Activated naive CD8-positive, alpha-beta T cell (primary cell): ENCODE results near the gene TTN.

ENCODE experiments used
- H3K27ac Mint-ChIP-seq: one replicate; pipeline ENCODE4 v1.8.0; 2021; ENCODE audit warnings: mixed read lengths
- H3K27me3 Mint-ChIP-seq: one replicate; pipeline ENCODE4 v1.8.0; 2021; ENCODE audit warnings: mixed read lengths
- H3K36me3 Mint-ChIP-seq: one replicate; pipeline ENCODE4 v1.8.0; 2021; ENCODE audit warnings: mixed read lengths
- H3K4me1 Mint-ChIP-seq: one replicate; pipeline ENCODE4 v1.8.0; 2021; ENCODE audit warnings: low read depth, mixed read lengths
- H3K4me3 Mint-ChIP-seq: one replicate; pipeline ENCODE4 v1.8.0; 2021; ENCODE audit warnings: mild to moderate bottlenecking, mixed read lengths
- H3K9me3 Mint-ChIP-seq: one replicate; pipeline ENCODE4 v1.8.0; 2021; ENCODE audit warnings: low read depth, mixed read lengths

TTN gene

DNA sequence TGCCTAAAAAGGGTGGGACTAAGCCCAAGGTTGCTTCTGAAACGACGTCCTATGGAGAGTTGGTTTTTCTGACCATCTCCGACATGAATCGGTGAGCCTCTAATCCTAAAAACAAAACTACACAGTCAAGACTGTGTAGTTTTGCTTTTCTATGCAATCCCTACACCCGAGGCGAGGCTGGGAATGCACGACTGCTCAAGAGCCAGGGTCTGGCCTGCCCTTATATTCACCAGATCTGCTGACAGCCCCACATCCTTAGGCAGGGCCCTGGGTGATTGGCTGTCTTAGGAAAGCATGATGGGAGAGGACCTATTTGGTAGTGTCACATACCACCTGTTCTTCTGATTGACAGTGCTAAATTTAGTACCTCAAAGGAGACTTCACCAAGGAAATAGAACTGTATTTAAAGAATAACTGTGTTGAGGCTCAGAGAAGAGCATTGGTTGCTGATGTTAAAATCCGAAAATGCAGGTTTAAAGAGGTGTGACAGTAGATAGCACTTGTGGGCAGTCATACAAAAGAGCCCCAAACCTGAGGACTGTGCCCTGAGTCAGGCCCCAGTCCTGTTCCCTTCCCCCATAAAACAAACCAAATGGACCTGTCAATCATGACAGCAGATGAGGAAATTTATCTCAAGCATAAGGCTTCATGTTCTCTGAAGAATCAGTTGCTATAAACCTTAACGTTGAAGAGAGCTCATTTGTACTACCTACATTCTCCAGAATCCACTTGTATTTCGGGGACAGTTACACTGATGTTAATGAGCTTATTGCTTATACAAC is at the start of gene TTN:
TTN (minus strand) TSS at position 197 of the 782 bp plus-strand sequence. CDS start 2,781 bp downstream, outside the sequence.
- no peak within 1 kb of the TSS for H3K4me3 Mint-ChIP-seq
- no peak within 1 kb of the TSS for H3K27ac Mint-ChIP-seq
- H3K27me3 Mint-ChIP-seq, result no peaks in the 10 kb centered on the region
- peaks cover 11% of the 10 kb centered on the region for H3K36me3 Mint-ChIP-seq
- no peaks in the 10 kb centered on the region for H3K4me1 Mint-ChIP-seq
- H3K9me3 Mint-ChIP-seq, result no peaks in the 10 kb centered on the region

DNA sequence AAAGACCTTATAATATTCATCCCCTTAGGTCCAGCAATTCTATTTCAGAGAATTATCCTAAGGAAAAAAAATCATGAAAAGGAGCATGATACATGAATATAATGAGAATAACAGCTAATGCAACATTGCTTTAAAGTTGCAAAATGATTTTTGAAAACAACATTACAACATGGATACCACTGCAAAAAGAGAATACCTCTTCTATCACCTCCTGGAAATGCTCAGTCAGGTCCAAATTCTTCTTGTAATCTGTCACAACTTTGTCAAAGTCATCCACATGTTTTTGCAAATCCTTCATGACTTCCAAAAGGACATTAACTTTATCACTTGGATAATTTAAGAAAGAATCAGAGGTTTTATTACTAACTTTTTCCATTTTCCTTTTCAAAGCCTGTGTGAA is 47.9 kb upstream of the TTN start:
- Mint-ChIP-seq H3K4me3 (no peak overlapping the region), H3K36me3 (peaks cover 22% of the 10 kb centered on the region), H3K9me3 (no peaks in the 10 kb centered on the region), H3K4me1 (no peaks in the 10 kb centered on the region), H3K27ac (no peak overlapping the region), H3K27me3 (no peaks in the 10 kb centered on the region)

GRCh38 chr2:178848335-178848734 is 41.1 kb upstream of the TTN start:
- Mint-ChIP-seq H3K4me1 (no peaks in the 10 kb centered on the region), H3K36me3 (peaks cover 44% of the 10 kb centered on the region), H3K9me3 (no peaks in the 10 kb centered on the region)

DNA sequence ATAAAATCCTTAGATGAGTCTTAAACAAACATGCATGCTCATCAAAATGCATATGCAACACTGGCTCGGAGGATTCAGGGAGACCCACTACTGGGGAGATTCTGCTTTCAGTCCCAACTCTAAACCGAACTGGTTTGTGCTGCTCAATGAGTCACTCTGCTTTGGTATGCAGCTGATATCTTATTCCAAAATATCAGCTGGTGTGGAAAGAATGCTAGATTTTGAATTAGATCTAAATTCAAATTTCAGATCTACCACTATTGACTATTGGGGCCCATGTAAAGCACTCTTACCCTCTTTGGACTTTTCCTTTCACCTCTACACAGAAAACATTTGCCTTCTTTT is 39.2 kb upstream of the TTN start:
- Mint-ChIP-seq H3K9me3 (no peaks in the 10 kb centered on the region), H3K36me3 (peaks cover 32% of the 10 kb centered on the region), H3K4me3 (no peak overlapping the region), H3K27ac (no peak overlapping the region), H3K27me3 (no peaks in the 10 kb centered on the region), H3K4me1 (no peaks in the 10 kb centered on the region)

More at GRCh38 chr2:178848335-178848734, 41.1 kb upstream of the TTN start:
- Mint-ChIP-seq H3K27me3 (no peaks in the 10 kb centered on the region), H3K4me3 (no peak overlapping the region), H3K27ac (no peak overlapping the region)

DNA sequence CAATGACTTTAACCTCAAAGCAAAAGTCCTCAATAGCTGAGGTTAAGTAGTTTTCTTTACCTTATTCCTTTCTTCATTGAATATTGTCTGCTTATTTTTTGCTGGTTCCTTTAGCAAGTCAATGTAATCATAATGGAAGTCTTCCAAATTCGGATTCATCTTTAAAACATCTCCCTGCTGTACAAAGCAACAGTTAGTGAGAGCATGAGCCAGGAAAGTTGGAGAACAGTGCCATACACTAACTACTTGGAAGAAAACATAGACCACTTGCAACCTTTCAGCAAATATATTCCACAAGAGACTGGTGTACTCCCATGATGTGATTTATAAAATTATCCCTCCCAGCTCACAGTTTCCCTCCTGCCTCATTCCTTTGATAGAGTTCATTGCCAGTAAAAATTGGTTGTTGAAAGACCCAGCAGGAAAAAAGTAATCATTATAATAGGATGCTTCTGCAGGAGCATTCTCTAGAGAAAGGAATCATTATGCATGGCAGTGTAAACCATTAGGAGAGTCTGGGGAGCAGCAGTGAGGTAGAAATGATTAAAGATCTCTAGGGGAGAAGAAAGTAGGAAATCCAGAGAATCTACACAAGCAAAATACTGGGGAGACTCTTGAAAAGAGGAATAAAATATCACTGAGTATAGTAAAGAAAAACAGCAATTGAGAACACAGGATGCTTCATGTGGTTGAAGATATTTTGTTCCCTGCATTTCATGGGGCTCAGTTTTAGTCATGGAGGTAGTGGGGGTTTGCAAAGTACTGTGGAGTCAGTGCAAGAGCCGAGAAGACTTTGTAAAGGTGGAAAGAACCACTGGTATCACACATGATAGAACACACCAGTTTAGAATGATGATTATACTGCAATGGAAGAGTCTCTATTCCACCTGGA is 38.6 kb upstream of the TTN start:
- Mint-ChIP-seq H3K4me3 (no peak overlapping the region), H3K9me3 (no peaks in the 10 kb centered on the region), H3K27me3 (no peaks in the 10 kb centered on the region), H3K27ac (no peak overlapping the region), H3K36me3 (peaks cover 34% of the 10 kb centered on the region), H3K4me1 (no peaks in the 10 kb centered on the region)

- H3K4me1 Mint-ChIP-seq, result no peaks in the 10 kb centered on the region
- no peaks in the 10 kb centered on the region for H3K9me3 Mint-ChIP-seq
- H3K36me3 Mint-ChIP-seq, result peaks cover 32% of the 10 kb centered on the region
- H3K27me3 Mint-ChIP-seq, result no peaks in the 10 kb centered on the region
- H3K27ac Mint-ChIP-seq, result no peak overlapping the region
- H3K4me3 Mint-ChIP-seq, result no peak overlapping the region
These were observed 37.5 kb upstream of the TTN start for GRCh38 chr2:178844701-178845100.

DNA sequence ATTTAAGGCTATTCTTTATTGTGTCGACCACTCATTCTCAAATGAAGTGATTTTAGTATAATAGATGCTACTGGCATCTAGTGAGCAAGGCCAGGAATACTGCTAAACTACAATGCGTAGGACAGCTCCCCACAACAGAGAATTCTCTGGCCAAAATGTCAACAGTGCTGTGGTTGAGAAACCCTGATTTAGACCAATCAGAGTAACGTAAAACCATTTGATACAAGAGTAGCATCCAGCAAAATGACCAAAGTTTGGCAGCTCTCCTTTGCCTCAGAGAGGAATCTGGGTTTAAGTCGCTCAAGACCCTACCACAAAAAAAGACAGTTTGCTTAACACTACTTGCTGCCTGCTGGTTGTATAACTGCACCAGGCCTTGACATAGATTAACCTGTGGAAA is 37.0 kb upstream of the TTN start:
- Mint-ChIP-seq H3K36me3 (peaks cover 29% of the 10 kb centered on the region), H3K27me3 (no peaks in the 10 kb centered on the region), H3K4me1 (no peaks in the 10 kb centered on the region), H3K9me3 (no peaks in the 10 kb centered on the region), H3K27ac (no peak overlapping the region), H3K4me3 (no peak overlapping the region)

GRCh38 chr2:178843697-178844096 is 36.5 kb upstream of the TTN start:
- no peaks in the 10 kb centered on the region for H3K9me3 Mint-ChIP-seq

GRCh38 chr2:178836807-178837206 is 29.6 kb upstream of the TTN start:
- Mint-ChIP-seq H3K36me3 (peaks cover 26% of the 10 kb centered on the region), H3K9me3 (no peaks in the 10 kb centered on the region), H3K4me3 (no peak overlapping the region), H3K27me3 (no peaks in the 10 kb centered on the region), H3K4me1 (no peaks in the 10 kb centered on the region), H3K27ac (no peak overlapping the region)

More at GRCh38 chr2:178843697-178844096, 36.5 kb upstream of the TTN start:
- Mint-ChIP-seq H3K36me3 (peaks cover 26% of the 10 kb centered on the region), H3K27me3 (no peaks in the 10 kb centered on the region), H3K4me1 (no peaks in the 10 kb centered on the region), H3K4me3 (no peak overlapping the region), H3K27ac (no peak overlapping the region)

GRCh38 chr2:178834086-178834485 is 26.9 kb upstream of the TTN start:
- H3K9me3 Mint-ChIP-seq, result no peaks in the 10 kb centered on the region
- H3K4me3 Mint-ChIP-seq, result no peak overlapping the region
- no peak overlapping the region for H3K27ac Mint-ChIP-seq
- peaks cover 25% of the 10 kb centered on the region for H3K36me3 Mint-ChIP-seq
- H3K4me1 Mint-ChIP-seq, result peaks cover 17% of the 10 kb centered on the region
- H3K27me3 Mint-ChIP-seq, result no peaks in the 10 kb centered on the region

DNA sequence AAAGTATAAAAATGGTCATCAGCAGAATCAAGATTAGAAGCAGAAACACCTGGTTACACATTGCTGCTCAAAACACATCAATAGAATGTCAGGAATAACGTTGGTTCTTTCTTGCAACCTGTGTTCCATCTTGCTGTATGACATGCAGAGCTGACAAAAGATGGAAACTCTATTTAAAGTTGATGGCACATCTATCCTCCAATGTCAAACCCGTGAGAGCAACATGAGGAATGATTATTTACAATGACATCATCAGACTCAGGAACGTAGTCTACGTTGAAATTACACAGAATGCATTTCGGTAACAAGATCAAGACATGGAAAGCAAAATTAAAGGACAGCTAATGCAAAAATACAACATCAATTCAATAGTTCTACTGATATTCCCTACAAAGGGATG is 26.2 kb upstream of the TTN start:
- Mint-ChIP-seq H3K4me1 (peaks cover 23% of the 10 kb centered on the region), H3K27ac (no peak overlapping the region), H3K36me3 (peaks cover 25% of the 10 kb centered on the region), H3K4me3 (no peak overlapping the region), H3K9me3 (no peaks in the 10 kb centered on the region), H3K27me3 (no peaks in the 10 kb centered on the region)

DNA sequence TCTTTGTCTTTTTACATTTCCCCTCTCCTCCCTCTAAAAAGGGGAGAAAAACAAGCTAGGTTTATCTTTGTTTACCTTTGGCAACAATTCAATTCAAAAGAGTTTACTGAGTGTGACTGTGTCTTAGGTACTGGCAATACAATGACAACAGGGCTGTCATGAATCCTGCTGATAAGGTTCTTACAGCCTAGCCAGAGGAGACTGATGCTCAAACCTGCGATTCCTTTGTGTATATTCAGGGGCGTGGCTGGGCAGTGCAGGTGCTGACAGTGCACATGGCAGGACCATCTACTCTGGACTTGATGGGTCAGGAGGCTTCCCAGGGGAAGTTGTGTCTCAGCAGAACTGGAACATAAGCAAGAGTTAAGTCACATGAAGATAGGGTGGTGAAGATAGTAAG is 23.2 kb upstream of the TTN start:
- Mint-ChIP-seq H3K27me3 (no peaks in the 10 kb centered on the region), H3K4me1 (peaks cover 25% of the 10 kb centered on the region), H3K27ac (peak overlapping the region; percentile 6), H3K4me3 (no peak overlapping the region), H3K9me3 (peaks cover 7% of the 10 kb centered on the region), H3K36me3 (peaks cover 29% of the 10 kb centered on the region)

DNA sequence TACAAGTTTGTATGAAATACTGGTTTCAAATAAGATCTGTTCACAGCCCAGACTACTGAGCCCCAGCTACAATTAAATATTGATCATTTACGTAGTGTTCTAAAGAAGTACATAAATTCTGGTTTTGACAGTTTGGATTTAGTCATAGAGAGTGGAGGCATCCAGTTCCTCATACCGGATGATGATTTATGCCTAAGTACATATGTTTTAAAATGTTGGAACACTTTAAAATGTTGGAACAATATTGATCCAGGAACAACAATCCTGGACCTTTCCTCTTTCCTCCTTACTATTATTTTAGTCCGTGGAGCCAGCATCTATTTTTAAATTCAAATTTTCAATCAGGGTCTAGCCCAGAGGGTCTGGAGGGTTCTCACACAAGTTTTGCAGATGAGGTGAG is 22.8 kb upstream of the TTN start:
- Mint-ChIP-seq H3K9me3 (peaks cover 7% of the 10 kb centered on the region), H3K27me3 (no peaks in the 10 kb centered on the region), H3K4me3 (peak overlapping the region; percentile 4), H3K36me3 (peaks cover 28% of the 10 kb centered on the region), H3K4me1 (peaks cover 25% of the 10 kb centered on the region), H3K27ac (peak overlapping the region; percentile 8)

DNA sequence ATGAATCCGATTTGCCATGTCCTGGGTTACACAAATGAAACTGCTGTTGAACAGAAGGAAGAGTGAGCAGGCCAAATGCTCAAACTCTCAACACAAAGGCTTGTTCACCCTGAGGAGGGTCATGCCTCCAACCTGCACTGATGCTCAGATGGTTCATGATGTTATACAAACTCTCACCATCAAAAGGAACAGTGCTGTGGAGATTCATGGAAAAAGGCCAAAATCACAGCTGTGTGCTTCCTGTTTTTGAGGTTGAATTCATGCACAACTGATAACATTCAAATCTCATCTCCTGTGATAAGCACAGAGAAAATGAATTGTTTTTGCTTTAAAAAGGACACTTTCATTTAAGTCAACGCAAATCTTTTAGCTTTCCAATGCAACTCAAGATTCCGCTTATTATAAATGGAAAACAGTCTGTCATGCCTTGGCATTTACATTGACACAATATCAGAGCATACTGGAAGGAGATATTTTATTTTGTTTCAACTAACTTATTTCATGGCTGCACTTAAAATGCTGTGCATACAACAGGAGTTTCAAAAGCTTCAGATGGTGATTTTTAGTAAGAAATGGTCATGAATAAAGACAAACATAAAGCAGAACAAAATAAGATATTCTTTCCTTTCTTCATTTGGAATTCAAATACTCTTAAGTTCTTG is 22.2 kb upstream of the TTN start:
- Mint-ChIP-seq H3K36me3 (peaks cover 25% of the 10 kb centered on the region), H3K4me3 (no peak overlapping the region), H3K27me3 (no peaks in the 10 kb centered on the region), H3K27ac (peak overlapping the region; percentile 11), H3K4me1 (peaks cover 25% of the 10 kb centered on the region), H3K9me3 (peaks cover 7% of the 10 kb centered on the region)

GRCh38 chr2:178828486-178828881 is 21.3 kb upstream of the TTN start:
- Mint-ChIP-seq H3K4me3 (no peak overlapping the region), H3K9me3 (peaks cover 7% of the 10 kb centered on the region), H3K27me3 (no peaks in the 10 kb centered on the region), H3K36me3 (peaks cover 22% of the 10 kb centered on the region), H3K27ac (no peak overlapping the region), H3K4me1 (peaks cover 25% of the 10 kb centered on the region)
